BJ (cell line): ENCODE measurements around the gene HDAC5. TPM values are rescaled to one million over a fixed set of nuclear protein-coding genes. Genes with fewer than 3 reads are reported as not detected.

Experiments used
- CTCF ChIA-PET: fragments of 350-600 bp; formaldehyde crosslinking; extraction: SDS; loops from one replicate; lab custom pipeline; 2021; ENCODE audit warnings: antibody characterized with exemption, inconsistent platforms; lab: Yijun Ruan, JAX
- POLR2A ChIA-PET: fragments of 300-600 bp; sonication (Branson Sonifier 250); formaldehyde crosslinking; extraction: SDS; loops from one replicate; lab custom pipeline; 2021; ENCODE audit warnings: antibody characterized with exemption; lab: Charles Lee
- DNase-seq: peaks from one replicate; pipeline ENCODE4 v3.0.0-alpha.2; 2011; ENCODE audit warnings: low read depth
- H3K27me3 ChIP-seq: 2 replicates; pipeline ENCODE4 v1.6.0; 2011; ENCODE audit warnings: low read length; ENCODE audit not compliant: control insufficient read depth, insufficient read depth
- H3K36me3 ChIP-seq: 2 replicates; pipeline ENCODE4 v1.5.1; 2011; ENCODE audit warnings: low read length; ENCODE audit not compliant: control insufficient read depth, insufficient read depth
- H3K4me3 ChIP-seq: 2 replicates; pipeline ENCODE4 v1.5.1; 2011; ENCODE audit warnings: low read depth, mild to moderate bottlenecking, control low read depth, low read length
- CTCF ChIP-seq: IDR thresholded peaks from 2 replicates; pipeline ENCODE4 v1.5.1; 2011; ENCODE audit warnings: low read depth, mild to moderate bottlenecking, control low read depth, inconsistent platforms, low read length, moderate library complexity; ENCODE audit not compliant: insufficient read depth
- polyA plus RNA-seq: library from polyadenylated mRNA; depleted of rRNA; stranded (reverse); fragments of >200 nt; gene quantifications from 2 replicates; pipeline ENCODE4 v1.2.3, GENCODE V29; 2011

HDAC5 gene
- polyA plus RNA-seq, 1 experiment = 102 TPM

- ChIA-PET CTCF (interaction anchor here (2.0 to 3.0 kb wide), 2 partner anchors 27 to 35 kb away, joined by 6 to 17 read pairs; partner anchors contain the start of gene HDAC5), POLR2A (no interaction called here)
- Histone ChIP-seq H3K4me3 (no peak overlapping the region), H3K27me3 (no peaks in the 10 kb centered on the region), H3K36me3 (peaks cover 41% of the 10 kb centered on the region)
- TF ChIP-seq CTCF = no peak
- no peak for DNase-seq
Measured at GRCh38 chr17:44088254-44088653, 35.2 kb downstream of the HDAC5 start.

- no peak for DNase-seq
- H3K36me3 ChIP-seq = peaks cover 39% of the 10 kb centered on the region
- ChIA-PET CTCF (interaction anchor here (1.1 to 3.0 kb wide), 4 partner anchors 12 to 36 kb away, joined by 3 to 17 read pairs (median 4); partner anchors contain the start of gene HDAC5), POLR2A (no interaction called here)
- no peak overlapping the region for H3K4me3 ChIP-seq
- TF ChIP-seq CTCF = no peak
- no peaks in the 10 kb centered on the region for H3K27me3 ChIP-seq
Measured at GRCh38 chr17:44087319-44087718, 36.1 kb downstream of the HDAC5 start.

GRCh38 chr17:44086364-44087311, 36.8 kb downstream of the HDAC5 start:
- peak; percentile 62 for DNase-seq
- Histone ChIP-seq H3K36me3 (peaks cover 37% of the 10 kb centered on the region), H3K4me3 (no peak overlapping the region), H3K27me3 (no peaks in the 10 kb centered on the region)
- no peak for TF ChIP-seq CTCF
- ChIA-PET POLR2A (no interaction called here), CTCF (interaction anchor here (0.9 to 3.0 kb wide), 7 partner anchors 12 to 58 kb away, joined by 3 to 17 read pairs (median 3); no protein-coding TSS in a partner anchor)

GRCh38 chr17:44085908-44086307, 37.5 kb downstream of the HDAC5 start:
- DNase-seq = no peak
- TF ChIP-seq CTCF = no peak
- no peak overlapping the region for H3K4me3 ChIP-seq
- peaks cover 30% of the 10 kb centered on the region for H3K36me3 ChIP-seq
- ChIA-PET POLR2A (no interaction called here), CTCF (interaction anchor here (0.9 to 3.5 kb wide), 7 partner anchors 11 to 57 kb away, joined by 3 to 20 read pairs (median 6); no protein-coding TSS in a partner anchor)
- no peaks in the 10 kb centered on the region for H3K27me3 ChIP-seq

GRCh38 chr17:44084921-44085320, 38.5 kb downstream of the HDAC5 start:
- no peaks in the 10 kb centered on the region for H3K27me3 ChIP-seq
- CTCF ChIA-PET = interaction anchor here (2.2 to 3.5 kb wide), 3 partner anchors 10 to 30 kb away, joined by 6 to 20 read pairs (median 7); no protein-coding TSS in a partner anchor
- no peak overlapping the region for H3K4me3 ChIP-seq
- POLR2A ChIA-PET = no interaction called here
- no peak for DNase-seq
- no peak for TF ChIP-seq CTCF
- peaks cover 39% of the 10 kb centered on the region for H3K36me3 ChIP-seq
